HG02885 (cell line): ENCODE results near the gene ALMS1.
"Not testable (repeated sequence)": the region's sequence is repeated elsewhere in the genome, so short reads cannot be mapped to it uniquely, and the experiment has no call there.

Experiments
- ATAC-seq: cut with Tn5 transposase; IDR thresholded peaks from one replicate; pipeline ENCODE4 v1.9.1; 2021; ENCODE audit warnings: mild to moderate bottlenecking; ENCODE audit not compliant: unreplicated experiment, poor library complexity

The ALMS1 gene

DNA sequence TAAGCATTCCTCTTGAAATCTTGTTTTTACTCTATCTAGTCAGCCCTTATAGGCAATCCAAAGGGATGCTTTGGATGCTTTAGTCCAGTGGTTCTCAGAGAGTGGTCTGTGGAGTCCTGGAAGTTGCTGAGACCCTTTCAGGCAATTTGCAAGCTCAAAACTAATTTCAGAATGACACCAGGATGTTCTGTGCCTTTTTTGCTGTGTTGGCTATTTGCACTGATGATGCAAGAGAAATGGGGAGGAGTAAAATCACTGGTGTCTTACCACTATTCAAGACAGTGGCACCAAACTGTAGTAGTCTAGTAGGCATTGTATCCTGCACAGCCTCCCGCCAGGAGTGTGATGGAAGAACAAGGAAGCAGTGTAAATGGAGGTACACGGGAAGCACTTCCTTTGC is 219.0 kb downstream of the ALMS1 start:
- ATAC-seq, result not testable (repeated sequence)

DNA sequence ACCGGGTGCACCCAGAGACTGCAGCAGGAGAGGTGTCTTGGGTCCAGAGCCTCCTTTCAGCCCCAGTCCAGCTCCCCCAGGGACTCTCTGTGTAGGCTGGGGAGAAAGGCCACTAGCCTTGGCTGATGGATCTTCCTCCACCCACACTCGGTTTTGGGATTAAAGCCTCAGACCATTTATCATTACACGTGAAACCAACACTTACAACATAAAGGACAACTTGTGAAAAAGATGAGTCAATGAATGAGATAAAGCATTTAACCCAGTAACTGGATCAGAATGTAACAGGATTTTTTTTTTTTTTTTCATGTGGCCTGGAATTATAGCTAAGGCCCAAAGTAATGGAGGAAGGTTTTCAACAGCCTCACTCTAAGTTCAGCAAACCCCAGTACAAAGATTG is 224.5 kb downstream of the ALMS1 start:
- ATAC-seq, result no peak

DNA sequence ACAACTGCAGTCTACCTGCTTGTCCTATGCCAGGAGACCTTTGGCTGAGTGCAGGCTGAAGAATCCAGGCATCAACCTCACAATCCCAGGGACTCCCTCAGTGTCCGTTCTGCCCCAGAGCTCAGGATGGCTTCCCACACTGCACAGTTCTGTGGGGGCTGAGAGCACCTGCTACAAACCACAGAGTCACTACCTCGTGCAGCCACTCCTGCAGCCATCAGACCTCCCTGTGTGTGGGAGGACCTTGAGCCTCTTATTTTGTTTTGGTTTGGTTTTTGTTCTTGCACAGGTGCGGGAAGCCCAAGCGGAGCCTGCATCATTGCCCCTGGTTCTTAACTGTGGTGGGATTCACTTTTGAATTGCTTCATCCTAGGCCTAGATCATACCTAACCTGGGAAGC is 225.6 kb downstream of the ALMS1 start:
- ATAC-seq, result peak; percentile 87

DNA sequence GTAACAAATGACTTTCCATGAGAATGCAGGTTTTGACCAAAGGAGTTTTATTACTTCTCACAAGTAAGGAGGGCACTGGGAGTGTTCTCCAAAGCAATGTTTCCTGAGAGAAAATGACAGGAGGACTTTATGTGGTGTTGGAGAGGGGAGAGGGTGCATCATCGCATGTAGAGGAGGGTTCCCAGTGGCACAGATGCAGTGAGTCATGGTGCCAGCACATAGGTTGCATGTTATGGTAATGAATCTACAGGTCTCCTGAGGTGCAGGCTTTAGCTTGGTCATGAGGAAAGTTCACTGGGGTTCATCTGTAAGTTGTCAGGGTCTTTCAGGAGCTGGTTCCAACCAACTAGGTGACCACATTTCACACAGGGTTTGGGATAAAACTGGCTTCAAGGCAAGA is 226.2 kb downstream of the ALMS1 start:
- ATAC-seq, result no peak

DNA sequence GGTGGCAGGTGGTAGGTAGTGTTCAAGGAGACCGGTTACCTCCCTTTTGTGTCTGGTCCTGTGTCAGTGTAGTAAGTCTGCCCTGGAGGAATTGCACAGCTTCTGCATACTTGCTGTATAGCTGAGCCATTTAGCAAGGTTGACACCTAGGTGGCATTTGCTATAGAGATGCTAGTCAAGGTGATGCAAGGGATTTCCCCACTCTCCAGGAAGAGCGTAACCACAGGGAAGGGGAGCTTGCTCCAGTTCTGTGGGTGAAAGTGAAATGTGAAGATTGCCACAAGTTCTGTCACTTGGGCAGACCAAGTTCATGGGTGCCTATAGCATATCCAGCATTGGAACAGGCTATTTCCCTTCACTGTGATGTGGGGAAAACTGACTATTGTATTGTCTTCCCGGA is 228.5 kb downstream of the ALMS1 start:
- no peak for ATAC-seq

DNA sequence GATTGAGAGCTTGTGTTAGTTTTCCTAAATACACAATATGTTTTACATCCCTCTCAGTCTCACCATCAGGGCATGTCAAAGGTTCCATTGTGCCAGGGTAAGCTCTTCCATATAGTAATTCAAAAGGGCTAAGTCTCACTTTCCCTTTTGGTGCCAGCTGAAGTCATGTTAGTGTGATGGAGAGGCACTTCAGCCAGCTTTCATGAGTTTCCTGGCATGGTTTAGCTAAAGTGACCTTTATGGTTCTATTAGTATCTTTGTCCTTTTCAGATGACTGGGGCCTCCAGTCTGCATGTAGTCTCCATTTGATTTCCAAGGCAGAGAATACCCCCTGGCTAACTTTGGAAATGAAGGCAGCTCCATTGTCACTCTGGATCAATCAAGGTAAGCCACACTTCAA is 229.4 kb downstream of the ALMS1 start:
- no peak for ATAC-seq

DNA sequence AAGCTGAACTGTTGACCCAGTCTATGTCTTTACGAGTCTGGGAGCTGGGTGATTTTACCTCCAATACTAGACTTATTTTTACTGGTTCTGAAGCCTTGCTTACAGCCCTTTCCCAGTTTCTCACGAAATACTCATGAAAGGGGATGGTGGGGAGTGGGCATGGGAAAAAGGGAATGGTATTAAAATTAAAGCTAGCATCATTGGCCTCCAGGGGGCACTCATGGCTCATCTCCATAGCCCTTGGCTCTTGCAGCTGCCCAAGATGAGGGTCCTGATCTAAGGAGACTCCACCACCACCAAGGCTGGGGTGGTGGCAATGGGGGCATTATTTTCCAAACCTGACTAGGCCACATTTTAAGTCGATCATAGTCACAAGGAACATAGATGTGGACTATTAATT is 234.3 kb downstream of the ALMS1 start:
- ATAC-seq, result not testable (repeated sequence)

DNA sequence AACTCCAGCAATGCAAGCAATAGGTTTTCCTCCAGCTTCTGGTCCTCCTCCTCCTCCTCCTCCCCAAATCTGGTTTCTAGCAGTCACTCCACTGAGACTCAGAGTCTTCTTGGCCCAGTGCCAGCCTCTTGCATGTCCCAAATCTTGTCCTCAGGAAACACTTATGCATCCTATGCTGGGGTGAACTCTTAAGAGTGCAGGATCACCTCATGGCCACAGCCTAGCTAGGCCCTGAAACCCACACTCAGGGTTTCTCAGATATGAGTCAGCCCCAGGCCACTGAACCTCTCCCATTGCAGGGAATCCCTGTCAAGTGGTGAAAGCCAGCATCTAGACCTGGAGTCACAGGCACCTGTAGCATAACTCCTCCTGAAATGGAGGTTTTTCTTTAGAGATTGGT is 238.4 kb downstream of the ALMS1 start:
- peak; percentile 53 for ATAC-seq

DNA sequence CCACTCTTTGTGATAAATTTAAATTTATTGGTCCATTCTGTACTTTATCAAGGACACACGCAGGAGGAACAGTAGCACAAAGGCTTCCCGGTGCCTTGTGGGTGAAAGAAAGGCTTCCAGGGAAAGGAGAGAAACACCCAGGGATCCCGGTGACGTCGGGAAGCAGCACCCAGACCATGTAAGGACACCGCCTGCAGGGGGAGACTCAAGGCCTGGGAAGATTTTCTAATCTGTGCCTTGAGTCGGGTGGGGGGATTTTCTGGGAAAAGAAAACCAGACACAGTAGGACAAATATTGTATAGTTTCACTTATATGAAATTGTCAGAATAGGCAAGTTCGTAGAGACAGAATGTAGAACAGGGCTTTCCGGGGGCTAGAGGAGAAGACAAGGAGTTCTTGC is 239.0 kb downstream of the ALMS1 start:
- not testable (repeated sequence) for ATAC-seq

DNA sequence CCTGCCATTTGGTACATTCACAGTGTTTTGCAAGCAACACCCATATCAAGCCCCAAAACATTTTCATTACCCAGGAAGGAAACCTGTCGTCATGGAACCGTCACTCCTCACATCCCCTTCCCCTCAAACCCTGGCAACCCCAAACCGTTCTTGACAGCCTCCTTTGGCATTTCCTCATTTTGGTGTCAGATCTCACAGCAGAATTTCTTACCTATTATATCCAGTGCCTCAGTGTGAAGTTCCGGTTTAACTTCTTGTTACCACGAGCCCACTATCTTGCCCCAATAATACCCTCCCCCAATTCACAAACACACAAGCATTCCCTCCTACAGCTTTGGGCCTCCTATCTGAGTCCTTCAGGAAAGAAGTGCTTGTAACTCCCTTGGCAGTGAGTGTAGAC is 240.6 kb downstream of the ALMS1 start:
- ATAC-seq, result not testable (repeated sequence)

DNA sequence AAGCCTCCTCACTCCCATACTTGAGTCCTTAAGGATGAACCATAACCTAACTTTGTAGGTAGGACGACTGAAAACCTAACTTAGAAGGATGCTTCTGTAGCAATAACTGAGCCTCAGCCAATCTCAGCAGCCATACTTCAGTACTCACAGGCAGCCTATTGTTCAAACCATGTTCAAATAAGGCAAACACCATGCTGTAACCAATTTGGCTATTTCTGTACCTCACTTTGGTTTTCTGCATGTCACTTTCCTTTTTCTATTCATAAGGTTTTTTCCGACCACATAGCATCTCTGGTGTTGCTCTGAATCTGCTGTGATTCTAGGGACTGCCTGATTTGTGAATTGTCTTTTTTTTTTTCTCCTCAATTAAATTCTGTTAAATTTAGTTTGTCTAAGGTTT is 242.9 kb downstream of the ALMS1 start:
- ATAC-seq, result peak; percentile 82

DNA sequence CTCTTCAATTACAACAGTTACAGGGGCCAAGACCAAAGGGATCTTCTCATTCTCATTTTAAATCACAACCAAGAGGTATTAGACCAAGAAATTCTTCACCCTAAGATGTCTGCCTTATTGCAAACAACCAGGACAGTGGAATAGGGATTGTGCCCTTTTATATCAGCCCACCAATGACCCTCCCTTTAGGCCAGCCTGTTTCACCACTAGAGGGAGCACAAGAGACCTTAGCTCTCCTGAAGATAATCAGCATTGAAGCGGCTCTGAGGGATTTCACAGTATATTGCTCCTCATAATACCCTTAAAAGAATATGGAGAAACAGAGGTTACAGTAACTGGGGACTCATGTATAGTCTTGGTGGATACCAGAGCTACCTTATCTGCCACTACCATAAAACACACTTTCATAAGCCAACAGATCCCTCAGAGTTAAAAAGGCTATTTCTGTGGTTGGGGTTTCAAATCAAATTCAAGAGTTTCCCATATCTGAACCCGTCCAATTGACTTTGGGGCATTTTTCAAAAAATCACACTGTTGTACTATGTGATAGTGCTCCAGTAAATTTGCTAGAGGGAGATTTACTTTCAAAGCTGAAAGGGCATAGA is 245.1 kb downstream of the ALMS1 start:
- ATAC-seq, result peak; percentile 66

DNA sequence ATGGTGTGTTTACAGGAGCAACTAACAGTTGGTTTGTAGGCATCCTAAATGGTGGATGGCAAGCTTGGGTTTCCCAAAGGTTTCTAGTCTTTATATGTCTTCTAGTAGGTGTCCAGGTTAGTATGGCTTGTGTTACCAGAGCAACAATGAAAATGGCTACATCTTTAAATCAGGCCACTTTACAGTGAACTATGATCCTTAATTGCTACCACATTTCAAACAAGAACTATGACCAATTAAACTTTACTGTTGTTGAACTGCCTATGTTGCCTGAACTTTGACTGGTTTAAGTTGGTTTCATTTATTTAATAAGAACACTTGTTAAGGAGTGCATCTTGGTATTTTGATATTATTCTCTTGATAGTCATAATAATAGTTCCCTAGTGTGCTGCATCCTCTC is 251.3 kb downstream of the ALMS1 start:
- ATAC-seq, result not testable (repeated sequence)

DNA sequence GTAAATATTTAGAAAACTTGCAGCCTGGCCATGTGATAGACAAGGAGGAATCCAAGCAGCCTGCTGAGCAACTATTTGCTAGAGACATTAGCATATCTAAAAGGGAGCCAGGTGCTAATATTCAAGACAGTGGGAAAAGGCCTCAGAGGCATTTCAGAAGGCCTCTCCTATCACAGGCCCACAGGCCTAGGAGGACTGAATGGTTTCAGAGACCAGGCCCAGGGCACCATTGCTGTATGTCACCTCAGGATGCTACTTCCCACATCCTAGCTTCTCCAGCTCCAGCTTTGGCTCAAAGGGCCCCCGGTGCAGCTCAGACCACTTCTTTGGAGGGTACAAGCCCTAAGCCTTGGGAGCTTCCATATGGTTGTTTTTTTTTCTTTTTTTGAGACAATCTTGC is 252.8 kb downstream of the ALMS1 start:
- ATAC-seq, result no peak

DNA sequence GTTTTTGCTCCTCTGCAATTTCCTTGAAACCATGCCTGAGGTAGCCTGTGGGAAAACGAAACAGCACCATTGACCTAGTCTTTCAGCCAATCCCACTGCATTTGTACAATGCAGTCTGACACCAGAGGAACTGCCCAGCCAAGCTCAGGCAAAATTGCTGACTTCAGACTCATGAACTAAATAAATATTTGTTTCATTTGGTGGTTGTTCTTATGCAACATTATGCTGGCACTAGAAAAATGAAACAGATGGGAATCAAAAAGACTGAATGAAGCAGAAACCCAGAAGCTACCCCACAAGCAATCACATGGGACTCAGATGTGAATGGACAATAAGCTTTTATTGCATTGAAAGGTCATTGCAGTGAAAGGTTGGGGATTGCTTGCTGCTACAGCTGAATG is 254.9 kb downstream of the ALMS1 start:
- ATAC-seq, result no peak

DNA sequence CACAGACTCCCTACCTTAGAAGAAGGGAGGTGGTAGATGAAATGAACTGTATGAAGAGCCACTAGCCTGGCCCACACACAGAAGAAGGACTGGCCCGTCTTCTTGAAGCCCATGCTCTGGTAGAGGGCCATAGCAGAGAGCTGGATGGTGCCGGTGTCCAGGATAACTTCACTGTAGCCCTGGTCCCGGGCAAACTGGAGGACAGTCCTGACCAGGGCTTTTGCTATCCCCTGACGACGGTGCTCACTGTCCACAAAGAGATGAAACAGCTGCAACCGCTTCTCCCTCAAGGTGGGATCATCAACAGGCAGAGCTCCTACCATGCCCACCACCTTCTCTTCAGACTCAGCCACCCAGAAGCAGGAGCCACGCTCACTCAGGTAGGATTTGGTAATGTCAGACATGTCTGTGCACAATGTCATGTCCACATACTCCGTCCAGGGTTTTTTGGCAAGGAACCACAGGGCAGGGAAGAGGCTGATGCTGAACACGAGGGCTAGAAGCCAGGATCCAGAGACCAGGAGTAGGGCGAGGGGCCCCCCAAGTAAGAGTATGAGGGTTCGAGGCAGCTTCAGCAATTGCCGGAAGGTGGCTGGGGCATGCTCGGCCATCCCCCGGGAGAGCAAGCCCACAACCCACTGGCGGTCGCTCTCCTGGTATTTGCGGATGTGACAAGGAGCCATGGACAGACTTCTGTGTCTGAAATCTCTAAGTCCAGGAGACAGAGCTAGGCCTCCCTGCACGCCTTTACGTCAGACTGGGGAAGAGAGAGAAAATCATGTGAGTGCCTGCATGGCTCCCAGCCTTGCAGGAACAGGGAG is 255.5 kb downstream of the ALMS1 start:
- ATAC-seq, result no peak

DNA sequence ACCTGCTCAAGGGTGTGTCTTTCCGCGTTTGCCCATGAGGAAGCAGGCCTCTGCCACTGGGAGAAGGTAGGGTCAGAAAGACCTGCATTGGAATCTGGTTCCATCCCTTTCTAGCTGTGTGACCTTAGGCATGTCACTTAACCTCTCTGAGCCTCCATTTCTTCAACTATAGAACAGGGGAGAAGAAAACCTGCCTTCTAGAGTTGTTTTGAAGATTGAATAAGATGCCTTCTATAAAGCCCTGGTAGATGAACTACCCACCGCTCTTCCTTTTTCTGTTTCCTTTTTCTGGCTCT is 256.1 kb downstream of the ALMS1 start:
- no peak for ATAC-seq

DNA sequence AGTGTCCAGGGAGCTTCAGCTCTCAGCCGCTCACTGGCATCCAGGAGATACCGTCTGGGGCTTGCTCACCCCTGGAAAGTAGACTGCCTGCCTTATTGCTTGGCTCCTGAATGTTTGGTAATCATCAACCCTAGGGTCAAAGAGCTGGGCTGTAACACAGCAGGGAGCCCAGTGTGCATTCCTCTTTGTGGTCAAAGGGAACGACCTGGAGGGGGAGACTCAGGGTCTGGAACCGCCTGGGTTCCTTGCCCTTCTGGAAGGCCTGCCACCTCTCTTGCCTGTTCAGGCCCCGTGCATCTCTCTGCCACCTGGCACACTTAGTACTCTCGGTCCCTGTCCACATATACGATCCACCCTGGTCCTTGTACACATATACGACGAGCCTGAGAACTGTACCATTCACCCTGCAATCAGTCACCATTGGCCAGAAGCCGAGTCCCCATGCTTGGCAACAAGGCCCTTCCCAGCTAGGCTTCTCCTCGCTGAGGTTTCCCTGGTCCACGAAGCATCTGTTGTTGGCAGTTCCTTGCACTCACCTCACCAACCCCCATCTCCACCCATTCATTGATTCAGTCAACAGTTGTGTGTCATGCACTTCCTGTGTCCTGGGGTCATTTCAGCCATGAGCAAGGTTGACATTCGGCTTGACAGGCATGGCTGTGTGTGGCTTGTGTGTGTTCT is 256.8 kb downstream of the ALMS1 start, which contains the start of gene NAT8:
Gene NAT8, minus strand, starts transcription at position 85 of the 681 bp plus-strand sequence. CDS start 794 bp downstream, outside the sequence.
- no peak for ATAC-seq

DNA sequence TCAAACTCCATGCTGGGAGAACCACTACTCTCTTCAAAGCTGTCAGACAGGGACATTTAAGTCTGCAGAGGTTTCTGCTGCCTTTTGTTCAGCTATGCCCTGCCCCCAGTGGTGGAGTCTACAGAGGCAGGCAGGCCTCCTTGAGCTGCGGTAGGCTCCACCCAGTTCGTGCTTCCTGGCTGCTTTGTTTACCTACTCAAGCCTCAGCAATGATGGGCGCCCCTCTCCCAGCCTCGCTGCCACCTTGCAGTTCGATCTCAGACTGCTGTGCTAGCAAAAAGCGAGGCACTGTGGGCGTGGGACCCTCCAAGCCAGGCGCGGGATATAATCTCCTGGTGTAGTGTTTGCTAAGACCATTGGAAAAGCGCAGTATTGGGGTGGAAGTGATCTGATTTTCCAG is 262.1 kb downstream of the ALMS1 start:
- not testable (repeated sequence) for ATAC-seq

DNA sequence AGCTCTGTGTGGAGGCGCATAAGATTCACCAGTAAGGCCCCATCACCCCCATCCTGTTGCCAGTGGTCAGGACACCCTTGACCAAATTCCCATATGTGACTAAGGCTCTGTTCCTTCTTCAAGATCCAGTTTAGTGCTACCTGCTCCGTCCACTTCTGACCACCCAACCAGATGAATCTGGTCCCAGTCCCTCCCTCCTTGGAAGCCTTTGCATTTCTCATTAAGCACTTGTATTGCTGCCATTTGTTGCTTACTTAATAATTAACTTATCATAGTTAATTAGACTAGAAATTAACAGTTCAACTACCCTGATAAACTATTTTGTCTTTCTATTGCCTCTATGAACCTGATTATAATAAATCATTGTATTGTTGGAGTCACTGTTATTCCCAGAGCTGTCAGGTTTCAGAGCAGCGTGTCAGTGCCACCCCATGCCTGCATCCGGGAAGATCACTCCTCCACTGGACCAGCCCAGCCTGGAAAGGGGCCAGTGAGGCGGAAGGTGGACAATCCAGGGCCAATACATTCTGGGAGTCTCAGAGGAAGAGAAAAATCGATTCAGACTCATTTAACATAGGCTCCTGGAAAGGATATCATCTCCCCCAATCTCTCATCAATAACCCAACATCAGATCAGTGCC is 266.1 kb downstream of the ALMS1 start:
- ATAC-seq, result no peak

DNA sequence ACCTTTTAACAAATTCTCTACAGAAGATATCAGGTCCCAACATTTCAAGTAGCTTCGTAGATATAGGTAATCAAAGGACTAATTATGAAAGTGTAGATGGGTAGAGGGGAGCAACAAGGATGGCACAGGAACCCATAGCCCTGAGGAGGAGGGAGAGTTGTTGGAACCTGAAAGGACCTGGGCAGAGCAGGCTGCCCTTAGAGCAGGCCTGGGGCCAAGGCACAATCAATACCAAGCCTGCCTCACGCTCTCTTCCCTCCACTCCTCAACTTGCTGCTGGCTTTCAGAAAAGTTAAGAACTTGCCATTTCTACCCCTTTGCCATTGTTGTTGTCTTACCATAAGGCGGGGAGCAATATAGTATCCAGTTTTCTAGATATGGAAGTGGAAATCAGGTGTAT is 266.7 kb downstream of the ALMS1 start:
- no peak for ATAC-seq
